K562 treated with DMSO at 1 percent for 48 hours (cell line): ENCODE results near the gene PHACTR4. TPM values are rescaled to one million over a fixed set of nuclear protein-coding genes. Genes with fewer than 3 reads are reported as not detected.

Experiments
- total RNA-seq: library from RNA; unstranded; fragments of 300-600 nt; gene quantifications from 2 replicates; pipeline ENCODE4 v1.2.3, GENCODE V29; 2022; ENCODE audit warnings: low replicate concordance; ENCODE audit errors: extremely low read depth

The PHACTR4 gene
- not detected in 2 replicates for total RNA-seq

GRCh38 chr1:28369371-28370238, at the start of gene PHACTR4:
Gene PHACTR4, plus strand, starts transcription at chr1:28369740. Its CDS starts 37,708 bp downstream, at chr1:28407448.

GRCh38 chr1:28505406-28506187, 136.1 kb downstream of the PHACTR4 start, which contains the start of gene RCC1:
Gene RCC1, plus strand, starts transcription at chr1:28506043. Its CDS starts 23,824 bp downstream, at chr1:28529867.

Other genes starting within 250 kb of the PHACTR4 start
- gene PTAFR, start 193.1 kb upstream of the PHACTR4 start, total RNA-seq = not detected in 2 replicates
- gene DNAJC8, start 136.7 kb upstream of the PHACTR4 start, total RNA-seq = 235 TPM in 1 of 2 replicates, not detected in the other
- 2,135 TPM in 1 of 2 replicates, not detected in the other for gene ATP5IF1, start 133.6 kb upstream of the PHACTR4 start, total RNA-seq
- gene SESN2, start 110.2 kb upstream of the PHACTR4 start, total RNA-seq = 274 TPM in 1 of 2 replicates, not detected in the other
- not detected in 2 replicates for gene MED18, start 40.7 kb upstream of the PHACTR4 start, total RNA-seq
- 959 TPM in 1 of 2 replicates, not detected in the other for gene RCC1, start 136.3 kb downstream of the PHACTR4 start, total RNA-seq
- gene TRNAU1AP, start 183.3 kb downstream of the PHACTR4 start, total RNA-seq = not detected in 2 replicates
- gene RAB42, start 222.5 kb downstream of the PHACTR4 start, total RNA-seq = not detected in 2 replicates